Astrocyte of the cerebellum (primary cell): Measurements from ENCODE around the gene DEDD.

Source experiments
- DNase-seq: peaks from one replicate; pipeline ENCODE4 v3.0.0-alpha.2; 2011; ENCODE audit warnings: low read depth
- H3K4me3 ChIP-seq: 2 replicates; pipeline ENCODE4 v1.5.1; 2011; ENCODE audit warnings: mild to moderate bottlenecking, low read depth, low read length, moderate library complexity
- in situ Hi-C: cut with HindIII; loops from 2 replicates; pipeline ENCODE4 v1.10.0; 2017; ENCODE audit warnings: low sequenced_read_pairs
- TF ChIP-seq, protein P1 (sequence below): IDR thresholded peaks from 2 replicates; pipeline ENCODE4 v1.5.1; 2012; ENCODE audit warnings: low read length, low read depth, moderate library complexity, mild to moderate bottlenecking; ENCODE audit errors: missing control alignments

DEDD gene

DNA sequence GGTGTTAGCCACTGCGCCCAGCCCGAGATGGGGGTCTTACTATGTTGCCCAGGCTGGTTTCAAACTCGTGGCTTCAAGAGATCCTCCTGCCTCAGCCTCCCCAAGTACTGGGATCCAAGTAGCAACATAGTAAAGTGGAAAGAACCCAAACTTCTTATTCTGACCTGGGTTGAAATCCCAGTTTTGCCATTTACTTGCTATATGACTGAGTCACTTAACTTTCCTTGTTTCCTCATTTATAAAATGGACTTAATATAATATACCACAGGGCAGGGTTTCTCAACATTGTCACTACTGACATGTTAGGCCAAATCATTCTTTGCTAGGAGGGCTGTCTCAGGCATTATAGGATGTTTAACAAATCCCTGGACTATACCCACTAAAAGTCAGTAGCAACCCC is 21.4 kb downstream of the DEDD start:
- in situ Hi-C loops = no loop called here
- no peak overlapping the region for H3K4me3 ChIP-seq
- TF ChIP-seq, protein P1, sequence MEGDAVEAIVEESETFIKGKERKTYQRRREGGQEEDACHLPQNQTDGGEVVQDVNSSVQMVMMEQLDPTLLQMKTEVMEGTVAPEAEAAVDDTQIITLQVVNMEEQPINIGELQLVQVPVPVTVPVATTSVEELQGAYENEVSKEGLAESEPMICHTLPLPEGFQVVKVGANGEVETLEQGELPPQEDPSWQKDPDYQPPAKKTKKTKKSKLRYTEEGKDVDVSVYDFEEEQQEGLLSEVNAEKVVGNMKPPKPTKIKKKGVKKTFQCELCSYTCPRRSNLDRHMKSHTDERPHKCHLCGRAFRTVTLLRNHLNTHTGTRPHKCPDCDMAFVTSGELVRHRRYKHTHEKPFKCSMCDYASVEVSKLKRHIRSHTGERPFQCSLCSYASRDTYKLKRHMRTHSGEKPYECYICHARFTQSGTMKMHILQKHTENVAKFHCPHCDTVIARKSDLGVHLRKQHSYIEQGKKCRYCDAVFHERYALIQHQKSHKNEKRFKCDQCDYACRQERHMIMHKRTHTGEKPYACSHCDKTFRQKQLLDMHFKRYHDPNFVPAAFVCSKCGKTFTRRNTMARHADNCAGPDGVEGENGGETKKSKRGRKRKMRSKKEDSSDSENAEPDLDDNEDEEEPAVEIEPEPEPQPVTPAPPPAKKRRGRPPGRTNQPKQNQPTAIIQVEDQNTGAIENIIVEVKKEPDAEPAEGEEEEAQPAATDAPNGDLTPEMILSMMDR = no peak
- DNase-seq = no peak

DNA sequence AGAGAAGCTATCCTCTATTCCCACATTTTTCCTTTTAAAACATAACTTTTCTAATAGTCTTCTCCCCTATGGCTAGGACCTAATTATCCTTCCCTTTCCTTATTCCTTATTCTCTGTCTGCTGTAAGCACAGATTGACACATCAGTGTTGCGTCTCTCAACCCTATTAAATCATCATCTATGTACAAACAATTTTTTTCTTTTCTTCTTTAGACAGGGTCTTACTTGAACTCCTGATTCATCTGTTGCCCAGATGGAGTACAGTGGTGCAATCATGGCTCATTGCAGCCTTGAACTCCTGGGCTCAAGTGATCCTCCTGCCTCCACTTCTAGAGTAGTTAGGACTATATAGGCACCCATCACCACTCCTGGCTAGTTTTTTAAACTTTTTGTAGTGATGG is 26.0 kb downstream of the DEDD start:
- TF ChIP-seq, protein P1 = no peak
- no peak for DNase-seq
- in situ Hi-C loops = no loop called here
- H3K4me3 ChIP-seq = no peak overlapping the region

DNA sequence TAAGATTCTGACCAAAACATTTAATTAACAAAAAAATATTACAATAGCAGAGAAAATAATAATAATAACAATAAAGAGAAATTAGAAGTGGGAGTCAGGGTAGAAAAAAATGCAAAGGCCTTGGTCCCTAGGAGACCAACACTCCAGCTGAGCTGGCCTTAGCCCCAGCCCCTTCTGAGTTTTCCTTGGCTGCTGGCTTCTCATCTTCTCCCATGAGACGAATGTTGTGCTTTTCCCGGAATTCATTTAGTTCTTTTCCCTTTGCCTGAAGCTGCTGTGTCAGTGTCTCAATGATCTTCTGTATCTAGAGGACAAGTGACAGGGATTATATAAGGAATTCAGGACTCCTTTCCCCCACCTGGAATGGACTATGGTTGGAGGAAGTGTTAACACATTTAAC is 31.9 kb downstream of the DEDD start:
- no peak for DNase-seq
- H3K4me3 ChIP-seq = no peak overlapping the region
- TF ChIP-seq, protein P1 = no peak
- in situ Hi-C loops = no loop called here

DNA sequence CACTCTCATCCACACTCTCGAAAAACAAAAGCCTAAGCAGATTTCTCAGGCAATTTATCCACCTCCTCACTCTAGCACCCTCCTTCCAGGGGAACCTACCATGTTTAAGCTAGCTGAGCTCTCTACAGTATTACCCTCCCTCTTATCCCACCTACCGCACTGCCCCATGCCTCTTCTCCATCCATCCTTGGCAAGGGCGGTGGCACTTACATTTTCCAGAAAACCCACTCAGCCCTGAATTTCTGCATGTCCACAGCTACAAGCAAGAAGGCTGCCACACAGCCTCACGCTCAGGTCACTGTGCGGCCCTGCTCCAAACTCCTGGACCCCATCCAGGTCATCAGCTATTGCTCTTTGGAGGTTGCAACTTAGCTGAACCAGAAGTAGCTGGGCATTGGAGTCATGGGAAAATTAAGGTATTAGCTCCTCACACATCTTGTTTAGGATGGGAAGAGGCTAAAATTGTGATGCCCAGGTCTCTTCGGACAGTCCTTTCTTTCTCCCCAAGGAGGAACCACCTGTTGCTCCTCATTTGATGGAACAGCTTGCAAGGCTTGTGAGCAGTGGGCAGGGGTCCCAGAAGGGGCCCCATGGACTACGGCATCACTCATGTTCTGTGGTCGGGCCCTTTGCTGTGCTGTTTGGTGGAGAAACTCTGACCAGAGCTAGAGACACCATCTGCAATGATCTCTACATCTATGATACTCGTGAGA is 33.2 kb downstream of the DEDD start:
- H3K4me3 ChIP-seq = peak overlapping the region; percentile 63
- DNase-seq = no peak
- TF ChIP-seq, protein P1 = no peak
- in situ Hi-C loops = loop anchor here (5.0 kb wide), 1 partner anchor 52 kb away; the partner anchor contains the start of gene USF1

DNA sequence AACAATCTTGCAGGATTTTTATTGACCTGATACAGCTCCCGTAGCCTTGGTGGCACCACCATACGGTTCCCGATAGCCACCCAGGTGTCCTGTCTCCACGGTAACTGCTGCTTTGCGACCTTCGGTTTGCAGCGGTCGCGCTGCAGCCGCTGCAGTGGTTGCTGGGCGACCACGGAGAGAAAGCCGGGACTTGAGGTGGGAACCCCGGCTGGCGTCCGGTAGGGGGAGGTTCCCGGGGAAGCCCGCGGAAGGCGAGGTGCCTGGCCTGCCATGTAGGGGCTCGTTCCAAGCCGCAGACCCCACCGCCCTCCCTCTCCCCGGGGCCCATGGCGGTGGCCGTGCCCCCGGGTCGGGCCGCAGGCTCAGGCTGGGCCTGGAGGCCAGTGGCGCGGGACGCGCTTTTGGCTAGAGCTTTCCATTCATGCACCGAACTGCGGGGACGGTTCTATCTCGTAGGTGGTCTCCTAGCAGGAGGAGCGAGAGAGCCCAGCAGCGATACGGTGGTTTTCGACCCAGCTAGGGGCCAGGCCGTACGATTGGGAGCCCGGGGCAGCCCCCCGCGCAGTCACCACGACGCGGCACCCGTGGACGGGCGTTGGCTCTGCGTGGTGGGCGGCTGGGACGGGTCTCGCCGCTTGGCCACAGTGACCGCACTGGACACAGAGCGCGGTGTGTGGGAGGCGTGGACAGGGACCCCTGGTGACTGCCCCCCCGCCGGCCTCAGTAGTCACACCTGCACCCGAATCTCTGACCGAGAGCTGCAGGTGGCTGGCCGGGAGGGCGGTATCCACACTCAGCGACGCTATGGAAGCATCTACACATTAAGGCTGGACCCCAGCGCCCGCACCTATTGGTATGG is 34.0 kb downstream of the DEDD start, which contains the start of gene KLHDC9:
Gene KLHDC9 (plus strand): TSS at position 152 of the 859 bp plus-strand sequence. CDS start 175 bp downstream, at position 327.
- peak within 1 kb of the TSS; percentile 63 for H3K4me3 ChIP-seq
- peak; percentile 28 for DNase-seq
- in situ Hi-C loops = loop anchor here (5.0 kb wide), 1 partner anchor 51 kb away; the partner anchor contains the start of gene USF1
- TF ChIP-seq, protein P1 = no peak

DNA sequence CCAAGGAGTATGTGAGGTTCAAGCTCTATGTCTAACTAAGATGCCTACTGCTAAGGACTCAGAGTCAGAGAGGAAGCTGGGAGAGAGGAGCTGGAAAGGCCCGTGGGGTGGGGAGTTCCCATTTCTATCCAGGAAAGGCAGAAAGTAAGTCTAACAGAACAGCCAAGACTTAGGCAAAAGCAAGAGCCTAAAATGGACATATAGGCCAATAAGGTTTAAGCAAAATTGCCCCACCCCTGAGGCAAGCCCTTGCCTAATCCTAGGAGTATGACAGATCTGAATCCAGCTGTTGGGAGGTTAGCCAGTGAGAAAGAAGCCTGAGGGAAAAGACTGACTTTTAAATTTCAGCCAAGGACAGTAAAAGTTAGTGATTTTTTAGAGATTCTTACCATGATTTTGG is 35.9 kb downstream of the DEDD start:
- in situ Hi-C loops = loop anchor here (5.0 kb wide), 1 partner anchor 49 kb away; the partner anchor contains the start of gene USF1
- no peak for DNase-seq
- TF ChIP-seq, protein P1 = no peak
- H3K4me3 ChIP-seq = no peak overlapping the region
